HUES64 (cell line): ENCODE results near the gene ENTPD5.

Source experiments
- H3K27ac ChIP-seq: 2 replicates; pipeline ENCODE4 v1.7.0; 2013; ENCODE audit warnings: low read depth, low read length, inconsistent platforms
- H3K27me3 ChIP-seq: 2 replicates; pipeline ENCODE4 v1.6.1; 2013; ENCODE audit warnings: mild to moderate bottlenecking, low read length; ENCODE audit not compliant: insufficient read depth
- H3K36me3 ChIP-seq: 2 replicates; pipeline ENCODE4 v1.6.1; 2013; ENCODE audit warnings: mild to moderate bottlenecking, low read length; ENCODE audit not compliant: insufficient read depth
- H3K4me1 ChIP-seq: 2 replicates; pipeline ENCODE4 v1.6.1; 2013; ENCODE audit warnings: mild to moderate bottlenecking, low read length, moderate library complexity; ENCODE audit not compliant: insufficient read depth
- H3K4me3 ChIP-seq: 2 replicates; pipeline ENCODE4 v1.5.1; 2013; ENCODE audit warnings: mild to moderate bottlenecking, low read length, moderate library complexity
- H3K9ac ChIP-seq: 2 replicates; pipeline ENCODE4 v1.6.1; 2013; ENCODE audit warnings: mild to moderate bottlenecking, low read depth, low read length
- H3K9me3 ChIP-seq: 2 replicates; pipeline ENCODE4 v1.6.1; 2013; ENCODE audit warnings: low read depth, low read length; ENCODE audit not compliant: insufficient read depth
- WGBS: fragments of 150-250, 120-280 bp; methylation state at CpG from one replicate; pipeline ENCODE4 v1.1.7; 2013; ENCODE audit warnings: missing lambda C conversion rate; 5-methylcytosine and 5-hydroxymethylcytosine counted together

Gene ENTPD5

GRCh38 chr14:73973497-73973896 lies 45.6 kb downstream of the ENTPD5 start:
- no peak overlapping the region for H3K27ac ChIP-seq
- 88% methylated on average over 2 of the region's 2 CpGs for WGBS
- H3K9ac ChIP-seq = no peak overlapping the region
- H3K36me3 ChIP-seq = peaks cover 16% of the 10 kb centered on the region
- H3K4me1 ChIP-seq = no peaks in the 10 kb centered on the region
- no peaks in the 10 kb centered on the region for H3K27me3 ChIP-seq
- no peaks in the 10 kb centered on the region for H3K9me3 ChIP-seq
- no peak overlapping the region for H3K4me3 ChIP-seq

GRCh38 chr14:73968885-73969284 lies 50.2 kb downstream of the ENTPD5 start:
- Histone ChIP-seq H3K9ac (no peak overlapping the region), H3K27me3 (no peaks in the 10 kb centered on the region), H3K27ac (no peak overlapping the region), H3K36me3 (peaks cover 26% of the 10 kb centered on the region), H3K4me1 (no peaks in the 10 kb centered on the region), H3K4me3 (no peak overlapping the region), H3K9me3 (no peaks in the 10 kb centered on the region)
- 98% methylated on average over 2 of the region's 2 CpGs for WGBS

GRCh38 chr14:73965216-73965615 lies 53.9 kb downstream of the ENTPD5 start:
- no peaks in the 10 kb centered on the region for H3K9me3 ChIP-seq
- no peak overlapping the region for H3K9ac ChIP-seq
- H3K4me3 ChIP-seq = no peak overlapping the region
- H3K4me1 ChIP-seq = no peaks in the 10 kb centered on the region
- no peak overlapping the region for H3K27ac ChIP-seq
- no peaks in the 10 kb centered on the region for H3K27me3 ChIP-seq
- peaks cover 59% of the 10 kb centered on the region for H3K36me3 ChIP-seq
- over 99% methylated on average over 4 of the region's 4 CpGs for WGBS

GRCh38 chr14:73961192-73961591 lies 57.9 kb downstream of the ENTPD5 start:
- H3K4me1 ChIP-seq = no peaks in the 10 kb centered on the region
- WGBS = 96% methylated on average over 12 of the region's 12 CpGs
- no peak overlapping the region for H3K9ac ChIP-seq
- H3K27ac ChIP-seq = no peak overlapping the region
- no peaks in the 10 kb centered on the region for H3K9me3 ChIP-seq
- no peak overlapping the region for H3K4me3 ChIP-seq
- H3K36me3 ChIP-seq = peaks cover 72% of the 10 kb centered on the region
- H3K27me3 ChIP-seq = no peaks in the 10 kb centered on the region

- no peak overlapping the region for H3K4me3 ChIP-seq
- H3K36me3 ChIP-seq = peaks cover 78% of the 10 kb centered on the region
- H3K9me3 ChIP-seq = no peaks in the 10 kb centered on the region
- no peak overlapping the region for H3K27ac ChIP-seq
- no peak overlapping the region for H3K9ac ChIP-seq
- H3K27me3 ChIP-seq = no peaks in the 10 kb centered on the region
- no peaks in the 10 kb centered on the region for H3K4me1 ChIP-seq
Observed at GRCh38 chr14:73958591-73958990, 60.5 kb downstream of the ENTPD5 start.

- H3K4me1 ChIP-seq = no peaks in the 10 kb centered on the region
- no peaks in the 10 kb centered on the region for H3K9me3 ChIP-seq
- H3K27ac ChIP-seq = no peak overlapping the region
- peaks cover 58% of the 10 kb centered on the region for H3K36me3 ChIP-seq
- H3K9ac ChIP-seq = no peak overlapping the region
- no peaks in the 10 kb centered on the region for H3K27me3 ChIP-seq
- 95% methylated on average over 5 of the region's 5 CpGs for WGBS
- H3K4me3 ChIP-seq = no peak overlapping the region
Observed at GRCh38 chr14:73955674-73956073, 63.4 kb downstream of the ENTPD5 start.

GRCh38 chr14:73953731-73954130 lies 65.4 kb downstream of the ENTPD5 start:
- no peak overlapping the region for H3K9ac ChIP-seq
- H3K4me3 ChIP-seq = no peak overlapping the region
- no peaks in the 10 kb centered on the region for H3K9me3 ChIP-seq
- no peaks in the 10 kb centered on the region for H3K27me3 ChIP-seq
- H3K4me1 ChIP-seq = no peaks in the 10 kb centered on the region
- H3K36me3 ChIP-seq = peaks cover 40% of the 10 kb centered on the region
- no peak overlapping the region for H3K27ac ChIP-seq
- WGBS = 92% methylated on average over 1 of the region's 1 CpG

GRCh38 chr14:73949752-73950734 lies 69.0 kb downstream of the ENTPD5 start, which contains the start of the genes COQ6 and FAM161B:
COQ6 (plus strand) TSS chr14:73950302; CDS start chr14:73950333, 31 bp downstream.
FAM161B (minus strand) TSS chr14:73950094; CDS start chr14:73950026, 68 bp downstream.
- under 1% methylated on average over 70 of the region's 70 CpGs for WGBS
- no peaks in the 10 kb centered on the region for H3K4me1 ChIP-seq
- H3K27ac ChIP-seq = peak within 1 kb of the TSS; percentile 88

GRCh38 chr14:73945159-73945670 lies 73.9 kb downstream of the ENTPD5 start:
- Histone ChIP-seq H3K4me3 (no peak overlapping the region), H3K4me1 (no peaks in the 10 kb centered on the region), H3K36me3 (no peaks in the 10 kb centered on the region), H3K27me3 (no peaks in the 10 kb centered on the region; the same call in 1 of the 2 replicates), H3K9me3 (no peaks in the 10 kb centered on the region), H3K9ac (no peak overlapping the region), H3K27ac (no peak overlapping the region)
- WGBS = 91% methylated on average over 4 of the region's 4 CpGs

More at GRCh38 chr14:73949752-73950734, 69.0 kb downstream of the ENTPD5 start, which contains the start of the genes COQ6 and FAM161B:
- Histone ChIP-seq H3K4me3 (peak within 1 kb of the TSS; percentile 66), H3K9me3 (no peaks in the 10 kb centered on the region), H3K36me3 (peaks cover 14% of the 10 kb centered on the region), H3K27me3 (no peaks in the 10 kb centered on the region), H3K9ac (peak within 1 kb of the TSS; percentile 81)

- Histone ChIP-seq H3K4me1 (no peaks in the 10 kb centered on the region), H3K36me3 (no peaks in the 10 kb centered on the region), H3K9ac (no peak overlapping the region), H3K4me3 (no peak overlapping the region), H3K27ac (no peak overlapping the region), H3K9me3 (no peaks in the 10 kb centered on the region), H3K27me3 (no peaks in the 10 kb centered on the region; the same call in 1 of the 2 replicates)
- WGBS = 93% methylated on average over 17 of the region's 17 CpGs
Observed at GRCh38 chr14:73944432-73945158, 74.5 kb downstream of the ENTPD5 start.

- H3K9me3 ChIP-seq = no peaks in the 10 kb centered on the region
- WGBS = 81% methylated on average over 4 of the region's 4 CpGs
- H3K36me3 ChIP-seq = no peaks in the 10 kb centered on the region
- no peak overlapping the region for H3K27ac ChIP-seq
- no peak overlapping the region for H3K4me3 ChIP-seq
- H3K4me1 ChIP-seq = no peaks in the 10 kb centered on the region
- no peaks in the 10 kb centered on the region; the same call in 1 of the 2 replicates for H3K27me3 ChIP-seq
- no peak overlapping the region for H3K9ac ChIP-seq
Observed at GRCh38 chr14:73943083-73943482, 76.0 kb downstream of the ENTPD5 start.
